Hair follicular keratinocyte (primary cell): ENCODE data around the gene ATP6AP1. TPM values are rescaled to one million over a fixed set of nuclear protein-coding genes. Genes with fewer than 3 reads are reported as not detected.

Source experiments
- total RNA-seq: library from RNA; depleted of rRNA; stranded (reverse); fragments of >200 nt; gene quantifications from 2 replicates; pipeline ENCODE4 v1.2.3, GENCODE V29; 2015

Gene ATP6AP1, protein sequence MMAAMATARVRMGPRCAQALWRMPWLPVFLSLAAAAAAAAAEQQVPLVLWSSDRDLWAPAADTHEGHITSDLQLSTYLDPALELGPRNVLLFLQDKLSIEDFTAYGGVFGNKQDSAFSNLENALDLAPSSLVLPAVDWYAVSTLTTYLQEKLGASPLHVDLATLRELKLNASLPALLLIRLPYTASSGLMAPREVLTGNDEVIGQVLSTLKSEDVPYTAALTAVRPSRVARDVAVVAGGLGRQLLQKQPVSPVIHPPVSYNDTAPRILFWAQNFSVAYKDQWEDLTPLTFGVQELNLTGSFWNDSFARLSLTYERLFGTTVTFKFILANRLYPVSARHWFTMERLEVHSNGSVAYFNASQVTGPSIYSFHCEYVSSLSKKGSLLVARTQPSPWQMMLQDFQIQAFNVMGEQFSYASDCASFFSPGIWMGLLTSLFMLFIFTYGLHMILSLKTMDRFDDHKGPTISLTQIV
- total RNA-seq: 23.0 and 31.1 TPM in 2 replicates

DNA sequence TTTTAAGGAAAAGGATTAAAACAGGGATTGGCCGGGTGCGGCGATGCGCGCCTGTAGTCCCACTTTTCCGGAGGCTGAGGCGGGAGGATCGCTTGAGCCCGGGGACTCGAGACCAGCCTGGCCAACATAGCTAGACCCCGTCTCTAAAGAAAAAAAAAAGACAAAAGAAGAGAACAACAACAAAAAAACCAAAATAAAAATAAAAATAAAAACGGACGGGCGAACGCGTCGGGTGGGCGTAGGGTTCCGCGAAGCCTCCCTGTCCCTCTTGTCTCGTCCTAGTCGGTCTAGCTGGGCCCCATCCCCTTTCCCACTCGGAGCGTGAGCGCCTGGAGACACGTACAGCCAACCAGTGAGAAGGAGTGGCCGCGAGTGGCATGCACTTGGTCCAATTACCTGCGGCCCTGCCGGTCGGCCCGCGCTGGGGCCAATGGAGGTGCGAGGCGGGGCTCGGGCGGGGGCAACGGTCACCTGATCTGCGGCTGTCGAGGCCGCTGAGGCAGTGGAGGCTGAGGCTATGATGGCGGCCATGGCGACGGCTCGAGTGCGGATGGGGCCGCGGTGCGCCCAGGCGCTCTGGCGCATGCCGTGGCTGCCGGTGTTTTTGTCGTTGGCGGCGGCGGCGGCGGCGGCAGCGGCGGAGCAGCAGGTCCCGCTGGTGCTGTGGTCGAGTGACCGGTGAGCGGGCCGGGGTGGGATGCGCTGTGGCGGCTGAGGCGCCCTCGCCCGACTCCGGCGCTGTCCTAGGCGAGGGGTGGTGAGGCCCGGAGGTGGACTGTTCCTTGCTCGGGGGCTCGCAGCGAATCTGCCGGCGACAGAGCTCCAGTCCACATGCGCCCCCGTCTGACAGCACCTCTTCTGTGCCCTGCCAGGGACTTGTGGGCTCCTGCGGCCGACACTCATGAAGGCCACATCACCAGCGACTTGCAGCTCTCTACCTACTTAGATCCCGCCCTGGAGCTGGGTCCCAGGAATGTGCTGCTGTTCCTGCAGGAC lies at the start of gene ATP6AP1:
Gene ATP6AP1 (plus strand): TSS at position 502 of the 996 bp plus-strand sequence. CDS start 16 bp downstream, at position 518.

DNA sequence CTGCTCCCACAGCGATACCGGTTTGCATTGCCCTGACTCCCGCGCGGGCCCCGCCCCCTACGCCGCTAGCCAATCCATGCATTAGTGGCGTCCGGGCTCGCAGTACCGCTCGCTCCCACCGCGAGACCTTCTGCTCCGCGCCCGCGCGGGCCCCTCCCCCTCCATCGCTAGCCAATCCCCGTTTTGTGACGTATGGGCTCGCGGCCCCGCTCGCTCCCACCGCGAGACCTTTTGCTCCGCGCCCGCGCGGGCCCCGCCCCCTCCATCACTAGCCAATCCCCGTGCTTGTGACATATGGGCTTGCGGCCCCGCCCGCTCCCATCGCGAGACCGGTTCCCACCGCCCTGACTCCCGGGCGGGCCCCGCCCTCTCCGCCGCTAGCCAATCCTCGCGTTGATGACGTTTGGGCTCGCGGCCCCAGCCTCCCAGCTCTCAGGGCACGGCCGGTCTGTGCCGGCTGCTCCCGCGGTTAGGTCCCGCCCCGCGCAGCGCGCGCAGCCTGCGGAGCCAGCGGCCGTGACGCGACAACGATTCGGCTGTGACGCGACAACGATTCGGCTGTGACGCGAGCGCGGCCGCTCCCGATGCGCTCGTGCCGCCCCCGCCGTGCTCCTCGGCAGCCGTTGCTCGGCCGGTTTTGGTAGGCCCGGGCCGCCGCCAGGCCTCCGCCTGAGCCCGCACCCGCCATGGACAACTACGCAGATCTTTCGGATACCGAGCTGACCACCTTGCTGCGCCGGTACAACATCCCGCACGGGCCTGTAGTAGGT lies 49.5 kb upstream of the ATP6AP1 start, which contains the start of gene EMD:
Gene EMD (plus strand): TSS at position 497 of the 770 bp plus-strand sequence. CDS start 190 bp downstream, at position 687.

DNA sequence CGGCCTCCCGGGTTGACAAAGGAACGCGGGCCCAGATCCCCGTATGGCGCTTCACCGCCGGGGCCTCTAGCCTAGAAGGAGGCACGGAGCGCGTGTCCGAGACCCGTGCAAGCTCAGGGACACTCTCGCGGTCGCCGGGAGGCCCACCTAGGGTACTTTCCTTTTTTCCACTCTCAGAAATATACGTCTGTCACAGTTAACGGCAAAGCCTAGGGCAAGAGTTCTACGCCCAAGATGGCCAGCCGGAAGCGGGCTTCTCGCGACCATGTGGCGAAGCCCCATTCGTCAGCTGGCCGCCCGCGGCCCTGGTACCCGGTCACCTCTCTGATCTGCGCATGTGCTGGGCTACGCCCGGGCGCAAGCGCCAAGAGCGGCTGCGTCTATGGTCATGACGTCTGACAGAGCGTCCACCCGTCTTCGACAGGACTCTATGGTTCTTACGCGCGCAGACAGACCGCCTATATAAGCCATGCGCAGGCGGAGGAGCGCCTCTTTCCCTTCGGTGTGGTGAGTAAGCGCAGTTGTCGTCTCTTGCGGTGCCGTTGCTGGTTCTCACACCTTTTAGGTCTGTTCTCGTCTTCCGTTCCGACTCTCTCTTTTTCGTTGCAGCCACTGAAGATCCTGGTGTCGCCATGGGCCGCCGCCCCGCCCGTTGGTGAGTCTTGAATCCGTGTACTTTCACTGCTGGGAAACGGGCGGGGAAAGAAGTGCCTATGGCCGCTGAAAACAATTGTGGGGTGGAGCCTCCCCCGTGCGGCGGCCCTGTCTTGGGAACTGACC lies 30.4 kb upstream of the ATP6AP1 start, which contains the start of gene RPL10:
Gene RPL10 (plus strand): TSS at position 490 of the 780 bp plus-strand sequence. CDS start 143 bp downstream, at position 633.

DNA sequence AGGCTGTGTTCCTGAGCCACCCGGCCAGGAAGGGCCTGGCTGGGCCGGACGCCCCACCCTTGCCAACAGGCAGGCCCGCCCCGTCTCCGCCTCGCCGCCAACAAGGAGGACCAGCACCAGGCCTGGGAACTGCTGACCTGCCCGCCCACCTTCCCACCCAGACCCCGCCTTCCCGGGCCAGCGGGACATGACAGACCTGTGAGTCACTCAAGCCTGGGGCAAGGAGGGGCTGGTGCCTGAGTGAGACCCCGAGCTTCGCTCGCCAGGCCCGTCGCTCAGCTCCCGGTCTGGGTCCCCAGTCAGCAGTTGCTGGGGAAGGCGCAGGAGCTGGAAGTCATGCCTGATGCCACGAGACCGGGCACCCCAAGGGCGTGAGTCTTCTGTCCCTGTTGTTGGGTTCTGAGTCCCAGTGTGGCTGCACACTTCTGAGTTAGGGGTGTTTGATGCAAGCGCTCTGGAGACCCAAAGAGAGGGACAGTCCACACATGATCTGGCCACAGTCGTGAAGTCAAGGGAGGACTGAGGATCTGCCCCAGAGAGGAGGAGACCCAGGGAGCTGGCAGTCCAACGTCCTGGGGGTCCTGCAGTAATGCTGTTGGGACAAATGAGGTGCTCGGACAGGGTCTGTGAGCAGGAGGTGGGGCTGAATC lies 19.1 kb upstream of the ATP6AP1 start, which contains the start of gene DNASE1L1:
Gene DNASE1L1 (minus strand): TSS at position 33 of the 650 bp plus-strand sequence. CDS start 3,686 bp downstream, outside the sequence.

DNA sequence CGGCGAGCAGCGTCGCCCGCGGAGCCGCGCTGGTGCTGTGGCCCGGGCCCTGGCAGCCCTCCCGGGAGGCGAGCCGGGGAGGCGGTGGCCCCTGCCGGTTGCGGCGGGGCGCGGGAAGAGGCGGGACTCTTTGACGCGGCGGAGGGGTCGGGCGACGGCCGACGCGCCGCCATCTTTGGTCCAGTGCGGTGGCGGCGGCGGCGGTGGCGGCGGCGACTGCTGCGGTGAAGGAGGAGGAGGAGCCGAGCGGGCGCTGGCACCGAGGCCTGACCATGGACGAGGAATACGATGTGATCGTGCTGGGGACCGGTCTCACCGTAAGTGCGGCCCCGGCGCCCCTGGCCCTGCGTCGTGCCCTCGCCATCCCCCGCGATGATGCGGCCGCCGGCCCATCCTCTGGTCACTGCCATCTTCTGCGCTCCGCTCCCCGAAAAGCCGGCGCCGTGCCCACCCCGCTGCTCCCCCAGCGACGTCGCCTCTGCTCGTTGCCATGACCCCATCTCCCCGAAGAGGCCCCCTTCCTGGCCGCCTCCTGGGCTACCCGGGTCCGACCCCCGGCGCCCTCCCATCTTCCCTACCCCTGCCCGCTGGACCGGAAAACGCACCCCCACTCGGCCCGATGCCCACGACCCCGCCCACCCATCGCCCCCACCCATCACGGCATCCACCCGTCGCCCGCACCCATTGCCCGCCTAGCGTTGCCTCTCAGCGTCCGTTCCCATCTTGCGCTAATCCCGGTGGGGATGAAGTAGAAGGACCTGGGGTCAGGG lies 8.7 kb downstream of the ATP6AP1 start, which contains the start of gene GDI1:
Gene GDI1 (plus strand): TSS at position 172 of the 770 bp plus-strand sequence. CDS start 101 bp downstream, at position 273.

DNA sequence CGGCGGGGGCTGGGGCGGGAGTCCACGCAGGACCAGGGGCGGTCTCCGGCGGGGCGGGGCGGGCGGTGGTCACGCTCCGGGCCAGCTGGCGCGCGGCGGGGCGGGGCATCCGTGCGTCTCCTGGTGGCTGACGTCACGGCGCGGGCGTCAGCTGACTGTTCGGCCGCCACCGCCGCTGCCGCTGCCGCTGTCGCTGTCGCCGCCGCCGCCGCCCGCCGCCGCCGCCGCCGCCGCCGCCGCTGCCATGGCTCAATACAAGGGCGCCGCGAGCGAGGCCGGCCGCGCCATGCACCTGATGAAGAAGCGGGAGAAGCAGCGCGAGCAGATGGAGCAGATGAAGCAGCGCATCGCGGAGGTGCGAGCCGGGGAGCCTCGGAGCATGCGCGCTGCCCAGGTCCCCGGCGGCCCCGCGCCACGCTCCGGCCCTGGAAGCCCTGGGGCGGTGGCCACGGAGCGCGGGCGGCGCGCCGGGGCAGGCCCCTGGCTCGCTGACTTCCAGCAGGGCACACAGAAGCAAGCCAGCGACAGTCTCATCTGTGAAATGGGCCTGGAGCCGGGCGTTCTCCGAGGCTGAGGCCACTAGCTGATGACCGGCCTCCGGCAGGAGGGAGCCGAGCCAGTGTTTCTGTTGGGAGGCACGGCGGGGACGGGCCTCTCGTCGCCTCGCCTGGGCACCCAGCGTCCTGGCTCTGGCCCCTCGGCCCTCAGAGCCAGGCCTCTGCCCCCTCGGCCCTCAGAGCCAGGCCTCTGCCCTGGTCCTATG lies 15.7 kb downstream of the ATP6AP1 start, which contains the start of gene FAM50A:
Gene FAM50A (plus strand): TSS at position 150 of the 763 bp plus-strand sequence. CDS start 95 bp downstream, at position 245.

DNA sequence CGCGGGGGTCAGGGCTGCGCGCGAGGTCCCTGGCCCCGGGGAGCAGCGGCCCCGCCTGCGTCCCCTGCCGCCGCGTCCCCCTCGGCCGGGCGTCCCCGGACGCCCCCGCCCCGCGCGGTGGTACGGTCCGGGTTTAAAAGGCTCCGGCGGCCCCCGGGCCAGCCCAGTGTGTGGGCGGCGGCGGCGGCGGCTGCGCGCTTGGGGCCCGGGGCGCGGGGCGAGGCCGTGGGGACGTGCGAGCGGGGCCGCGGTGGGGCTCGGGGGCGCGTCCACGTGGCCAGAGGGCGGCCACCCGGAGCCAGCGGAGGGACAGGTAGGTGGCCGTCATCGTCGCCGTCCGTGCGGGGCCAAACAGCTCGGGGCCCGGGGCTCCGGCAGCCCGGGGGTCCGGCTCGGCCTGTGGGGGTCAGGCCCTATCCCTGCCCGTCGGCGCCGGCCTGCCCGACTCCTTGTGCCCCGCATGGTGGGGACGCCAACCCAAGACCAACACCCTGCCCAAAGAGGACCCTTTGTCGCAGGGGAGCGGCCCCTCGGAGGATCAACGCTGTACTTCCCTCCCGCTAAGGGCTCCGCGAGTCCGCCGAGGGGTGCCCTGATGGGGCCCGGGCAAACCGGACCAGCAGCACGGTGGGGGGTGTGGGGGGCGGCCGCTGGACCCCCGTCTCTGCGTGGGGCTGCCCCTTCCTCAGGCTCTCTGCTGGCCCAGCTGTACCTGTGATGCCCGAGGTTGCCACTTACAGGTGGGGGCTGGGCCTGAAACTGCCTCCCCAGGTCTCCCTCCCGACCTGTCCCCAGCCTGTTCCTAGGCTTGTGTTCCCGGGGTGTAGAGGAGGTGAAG lies 29.9 kb downstream of the ATP6AP1 start, which contains the start of gene PLXNA3:
Gene PLXNA3 (plus strand): TSS at position 166 of the 838 bp plus-strand sequence. CDS start 1,903 bp downstream, outside the sequence.

DNA sequence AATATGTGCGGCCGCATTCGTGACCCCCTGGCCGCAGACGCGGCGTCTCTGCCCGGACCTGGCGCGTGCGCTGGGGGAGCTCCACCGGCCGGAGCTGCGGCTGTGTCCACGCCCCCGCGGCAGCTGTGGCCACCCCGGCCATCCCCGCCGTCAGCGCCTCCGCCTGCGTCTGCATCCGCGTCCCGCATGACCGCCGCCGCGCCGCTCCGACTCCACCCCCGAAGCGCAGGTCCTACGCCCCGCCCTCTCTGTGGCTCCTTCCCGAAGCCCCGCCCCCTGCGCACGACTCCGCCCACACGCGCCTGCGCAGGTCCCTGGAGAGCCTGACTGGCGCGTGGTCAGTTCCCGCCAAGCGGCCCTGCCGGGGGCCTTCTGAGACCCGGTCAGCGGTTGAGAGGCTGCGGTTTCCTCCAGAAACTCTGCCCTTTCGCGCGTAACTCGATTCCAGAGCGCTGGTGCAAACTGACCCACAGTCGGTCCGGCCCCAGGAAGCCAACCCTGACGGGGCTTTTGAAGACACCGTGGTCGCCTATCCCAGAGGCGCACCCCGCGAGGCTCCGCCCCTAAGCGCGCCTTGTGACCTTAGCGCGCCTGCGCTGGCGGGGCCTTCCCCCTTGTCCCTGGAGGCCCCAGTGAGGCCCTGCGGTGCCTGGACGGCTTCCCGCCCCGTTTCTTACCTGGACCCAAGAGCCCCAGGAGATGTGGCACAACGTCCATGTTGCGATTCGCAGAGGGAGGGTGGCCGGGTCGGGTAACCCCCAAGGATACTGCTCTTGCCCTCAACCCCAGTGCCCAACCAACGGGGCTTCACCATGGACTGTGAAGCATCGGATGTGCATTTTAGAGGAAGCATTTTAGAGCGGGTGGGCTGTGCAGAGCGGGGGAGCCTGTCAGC lies 50.5 kb downstream of the ATP6AP1 start, which contains the start of gene LAGE3:
Gene LAGE3 (minus strand): TSS at position 554 of the 895 bp plus-strand sequence. CDS start 366 bp downstream, at position 188.

Other genes with a start within 250 kb of the ATP6AP1 start
- gene OPN1MW, start 246.1 kb upstream of the ATP6AP1 start, total RNA-seq: not detected in 2 replicates
- gene OPN1MW2, start 208.9 kb upstream of the ATP6AP1 start, total RNA-seq: not detected in 2 replicates
- not detected in 2 replicates for gene OPN1MW3, start 171.1 kb upstream of the ATP6AP1 start, total RNA-seq
- gene TEX28, start 133.6 kb upstream of the ATP6AP1 start, total RNA-seq: not detected in 2 replicates
- gene TKTL1, start 132.9 kb upstream of the ATP6AP1 start, total RNA-seq: not detected in 2 replicates
- 1,383 and 1,552 TPM in 2 replicates for gene FLNA, start 54.0 kb upstream of the ATP6AP1 start, total RNA-seq
- 62.3 and 71.4 TPM in 2 replicates for gene EMD, start 49.4 kb upstream of the ATP6AP1 start, total RNA-seq
- 7,010 and 8,148 TPM in 2 replicates for gene RPL10, start 30.3 kb upstream of the ATP6AP1 start, total RNA-seq
- gene DNASE1L1, start 19.4 kb upstream of the ATP6AP1 start, total RNA-seq: 19.0 and 28.1 TPM in 2 replicates
- gene TAFAZZIN, start 17.1 kb upstream of the ATP6AP1 start, total RNA-seq: 33.0 and 41.3 TPM in 2 replicates
- gene GDI1, start 8.5 kb downstream of the ATP6AP1 start, total RNA-seq: 63.6 and 107 TPM in 2 replicates
- 17.0 and 24.1 TPM in 2 replicates for gene FAM50A, start 15.5 kb downstream of the ATP6AP1 start, total RNA-seq
- 2.2 and 10.8 TPM in 2 replicates for gene PLXNA3, start 29.6 kb downstream of the ATP6AP1 start, total RNA-seq
- 42.2 and 56.3 TPM in 2 replicates for gene LAGE3, start 50.6 kb downstream of the ATP6AP1 start, total RNA-seq
- 59.2 and 60.0 TPM in 2 replicates for gene UBL4A, start 57.9 kb downstream of the ATP6AP1 start, total RNA-seq
- gene SLC10A3, start 62.0 kb downstream of the ATP6AP1 start, total RNA-seq: 38.3 and 39.0 TPM in 2 replicates
- 34.8 and 50.1 TPM in 2 replicates for gene FAM3A, start 87.6 kb downstream of the ATP6AP1 start, total RNA-seq
- gene G6PD, start 118.2 kb downstream of the ATP6AP1 start, total RNA-seq: 61.3 and 77.4 TPM in 2 replicates
- 12.3 and 14.1 TPM in 2 replicates for gene IKBKG, start 118.9 kb downstream of the ATP6AP1 start, total RNA-seq
- gene CTAG1A, start 156.5 kb downstream of the ATP6AP1 start, total RNA-seq: not detected in 2 replicates
- gene CTAG1B, start 190.6 kb downstream of the ATP6AP1 start, total RNA-seq: not detected in 2 replicates
- gene CTAG2, start 224.9 kb downstream of the ATP6AP1 start, total RNA-seq: not detected in 2 replicates